HG03139 (cell line): ENCODE results near the gene MAP1LC3B2.
A peak's percentile ranks its signal among the peaks of the same experiment; 100 is the strongest.

Source experiments
- ATAC-seq: cut with Tn5 transposase; IDR thresholded peaks from one replicate; pipeline ENCODE4 v1.9.1; 2021; ENCODE audit not compliant: unreplicated experiment

Gene MAP1LC3B2

DNA sequence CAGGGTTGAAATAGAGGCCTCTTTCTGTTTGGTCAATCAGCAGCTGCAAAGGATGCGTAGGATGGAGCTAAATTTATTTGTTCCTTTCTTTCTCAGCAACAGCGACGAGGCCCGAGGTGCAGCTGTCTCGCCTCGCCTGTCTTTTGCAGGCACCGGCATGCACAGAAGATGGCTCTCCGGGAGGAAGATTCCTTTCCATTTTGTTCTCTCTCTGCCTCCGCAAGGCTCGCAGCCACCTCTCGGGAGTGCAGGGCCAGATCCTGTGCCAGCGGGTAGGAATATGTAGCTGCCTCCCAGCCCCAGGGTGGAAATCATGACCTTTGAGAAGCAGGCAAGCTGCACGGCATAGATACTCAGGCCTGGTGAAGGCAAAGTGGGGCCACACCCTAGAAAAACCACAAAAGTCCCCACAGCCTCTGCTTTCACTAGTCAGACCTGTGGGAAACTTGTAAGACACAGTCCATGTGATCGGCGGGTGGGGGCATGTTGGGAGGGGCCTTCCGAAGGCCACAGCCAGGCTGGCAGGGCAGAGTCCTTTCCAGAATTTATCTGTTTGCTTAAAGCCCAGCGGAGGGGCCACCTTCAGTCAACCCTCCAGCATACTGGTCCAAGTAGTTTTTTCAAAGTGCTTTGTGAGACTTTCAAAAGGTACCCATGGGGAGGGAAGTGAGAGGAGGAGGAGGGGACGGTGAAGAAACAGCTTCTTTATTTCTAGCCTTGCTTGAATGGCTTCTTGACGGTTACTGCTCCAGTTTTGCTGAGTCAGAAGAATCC is at the start of gene MAP1LC3B2:
MAP1LC3B2 (plus strand) TSS at position 220 of the 774 bp plus-strand sequence. CDS start 16,562 bp downstream, outside the sequence.
- peak; percentile 77 for ATAC-seq

GRCh38 chr12:116513944-116514343 is 45.2 kb upstream of the MAP1LC3B2 start:
- no peak for ATAC-seq

DNA sequence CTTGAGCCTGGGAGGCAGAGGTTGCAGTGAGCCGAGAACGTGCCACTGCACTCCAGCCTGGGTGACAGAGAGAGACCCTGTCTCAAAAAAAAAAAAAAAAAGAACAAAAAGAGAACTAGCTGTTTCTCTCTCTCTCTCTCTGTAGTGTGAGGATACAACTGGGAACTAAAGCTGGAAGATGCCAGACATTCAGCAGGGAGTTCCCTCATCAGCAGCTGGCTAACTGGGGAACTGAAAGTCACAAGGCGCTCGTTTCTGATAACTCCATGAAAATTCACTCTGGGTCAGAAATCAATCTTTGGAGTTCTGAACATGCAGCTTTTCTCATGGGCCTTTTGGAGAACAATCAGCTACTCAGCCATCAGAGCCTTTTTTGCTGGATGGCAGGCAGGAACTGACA is 43.5 kb upstream of the MAP1LC3B2 start:
- ATAC-seq = no peak

DNA sequence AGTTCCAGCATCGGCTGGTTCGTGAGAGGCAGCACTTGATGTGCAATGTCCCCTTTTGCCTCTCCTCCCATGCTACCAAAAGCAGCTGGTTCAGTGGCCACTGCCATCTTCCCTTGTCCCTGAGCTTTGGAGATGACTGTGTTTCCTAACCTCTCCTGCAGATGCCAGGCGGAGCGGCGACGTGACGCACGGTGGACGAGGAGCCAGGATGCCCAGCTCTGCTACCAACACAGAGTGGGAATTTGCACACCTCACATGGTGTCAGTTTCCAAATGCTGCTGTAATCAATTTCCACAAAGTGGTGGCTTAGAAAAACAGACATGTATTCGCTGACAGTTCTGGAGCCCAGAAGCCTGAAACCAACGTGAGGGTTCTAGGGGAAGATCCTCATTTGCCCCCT is 42.5 kb upstream of the MAP1LC3B2 start:
- ATAC-seq = no peak

DNA sequence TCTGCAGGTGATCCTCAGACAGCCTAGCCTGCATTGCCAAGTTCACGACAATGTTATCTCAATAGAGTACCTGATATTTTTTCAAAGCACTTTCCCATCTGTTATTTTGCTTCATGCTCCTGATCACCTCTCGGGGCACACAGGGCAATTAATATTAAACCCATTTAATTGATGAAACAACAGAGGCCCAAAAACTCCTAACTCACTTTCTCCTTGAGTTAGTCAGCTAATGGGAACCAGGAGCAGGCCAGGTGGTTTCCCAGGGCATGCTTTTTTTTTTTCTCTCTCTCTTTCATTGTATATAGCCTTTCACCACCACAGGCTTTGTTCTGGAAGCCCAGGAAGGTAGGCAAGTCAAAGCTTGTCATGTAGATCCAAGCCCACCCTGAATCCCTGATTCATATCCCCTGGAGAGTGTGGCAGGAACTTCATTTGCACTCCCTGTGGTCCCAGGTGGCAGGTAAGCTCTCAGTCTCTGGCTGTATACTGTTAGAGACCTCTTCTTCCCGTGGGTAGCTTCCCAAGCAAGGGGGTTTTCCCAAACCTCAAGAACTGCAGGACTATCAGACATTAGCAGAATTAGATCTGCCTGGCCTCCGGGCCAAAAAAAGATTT is 41.6 kb upstream of the MAP1LC3B2 start:
- no peak for ATAC-seq

DNA sequence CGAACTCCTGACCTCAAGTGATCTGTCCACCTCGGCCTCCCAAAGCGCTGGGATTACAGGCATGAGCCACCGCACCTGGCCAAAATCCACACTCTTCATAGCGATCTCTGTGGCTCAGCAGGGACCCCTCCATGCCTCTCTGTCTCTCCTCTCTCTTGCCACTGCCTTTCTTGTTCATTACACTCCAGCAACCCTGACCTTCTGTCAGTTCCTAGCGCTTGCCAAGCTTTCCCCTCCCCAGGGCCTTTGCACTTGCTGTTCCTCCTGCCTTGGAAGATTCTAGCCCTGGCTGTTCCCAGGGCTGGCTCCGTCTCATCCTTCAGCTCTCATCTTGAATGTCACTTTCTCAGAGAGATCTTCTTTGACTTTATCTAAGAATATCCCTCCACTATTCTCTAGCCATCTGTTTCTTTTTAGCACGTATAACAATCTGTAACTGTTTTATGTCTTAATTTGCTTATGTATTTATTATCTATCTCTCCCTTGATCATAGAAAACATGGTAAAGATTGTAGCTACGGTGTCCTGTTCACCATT is 38.9 kb upstream of the MAP1LC3B2 start:
- no peak for ATAC-seq

- ATAC-seq = no peak
Observed at GRCh38 chr12:116520801-116521471, 38.2 kb upstream of the MAP1LC3B2 start.

DNA sequence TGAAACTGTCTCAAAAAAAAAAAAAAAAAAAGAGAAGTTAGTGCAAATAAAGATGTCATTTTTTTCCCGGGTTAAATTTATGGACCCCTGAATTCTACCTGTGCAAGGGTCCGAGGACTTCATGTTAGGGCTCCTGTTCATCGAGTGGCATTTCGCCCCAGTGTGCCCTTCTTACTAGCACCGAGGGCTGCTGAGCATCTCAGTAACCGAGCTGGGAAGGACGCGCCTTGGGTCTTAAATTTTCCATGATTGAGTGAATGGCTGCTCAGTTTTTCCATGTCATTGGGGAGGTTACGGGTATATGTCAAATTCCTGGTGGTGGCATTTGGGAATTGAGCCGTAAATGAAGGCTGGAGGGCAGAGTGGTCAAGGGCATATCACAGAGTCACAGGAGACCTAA is 34.9 kb upstream of the MAP1LC3B2 start:
- no peak for ATAC-seq

- ATAC-seq = no peak
Observed at GRCh38 chr12:116524964-116525379, 34.2 kb upstream of the MAP1LC3B2 start.

- ATAC-seq = no peak
Observed at GRCh38 chr12:116525418-116526001, 33.7 kb upstream of the MAP1LC3B2 start.

- ATAC-seq = no peak
Observed at GRCh38 chr12:116528065-116528464, 31.1 kb upstream of the MAP1LC3B2 start.

GRCh38 chr12:116528498-116528897 is 30.7 kb upstream of the MAP1LC3B2 start:
- ATAC-seq = no peak

DNA sequence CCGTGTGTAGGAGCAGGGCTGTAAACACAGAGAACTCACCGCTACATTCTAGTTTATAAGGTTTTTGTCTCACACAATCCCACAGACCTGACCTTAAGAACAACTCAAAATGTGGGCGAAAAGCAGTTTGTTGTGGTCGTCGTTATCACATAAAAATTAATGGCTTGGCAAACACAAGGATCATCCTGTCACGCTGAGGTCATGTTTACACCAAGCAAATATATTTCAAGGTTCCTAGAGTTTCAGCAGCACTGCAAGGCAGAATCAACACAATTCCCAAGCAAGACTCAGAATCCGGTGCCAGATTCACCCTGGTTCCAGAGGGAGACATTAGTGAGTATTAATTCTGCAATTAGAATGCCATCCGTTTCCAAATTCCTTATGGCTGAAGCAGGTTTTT is 30.1 kb upstream of the MAP1LC3B2 start:
- ATAC-seq = no peak

DNA sequence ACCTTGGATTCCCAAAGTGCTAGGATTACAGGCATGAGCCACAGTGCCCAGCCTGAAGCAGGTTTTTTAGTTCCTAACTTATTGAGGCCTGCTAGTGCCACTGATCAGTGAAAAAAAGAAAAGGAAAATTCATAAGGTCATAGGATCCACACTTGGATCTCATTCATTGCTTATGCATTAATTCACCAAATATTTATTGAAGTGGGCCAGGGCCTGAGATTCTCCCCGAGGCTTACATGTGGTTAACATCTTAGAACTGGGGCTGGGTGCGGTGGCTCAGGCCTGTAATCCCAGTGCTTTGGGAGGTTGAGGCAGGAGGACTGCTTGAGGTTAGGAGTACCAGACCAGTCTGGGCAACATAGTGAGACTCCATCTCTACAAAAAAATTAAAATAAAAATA is 29.5 kb upstream of the MAP1LC3B2 start:
- ATAC-seq = no peak

DNA sequence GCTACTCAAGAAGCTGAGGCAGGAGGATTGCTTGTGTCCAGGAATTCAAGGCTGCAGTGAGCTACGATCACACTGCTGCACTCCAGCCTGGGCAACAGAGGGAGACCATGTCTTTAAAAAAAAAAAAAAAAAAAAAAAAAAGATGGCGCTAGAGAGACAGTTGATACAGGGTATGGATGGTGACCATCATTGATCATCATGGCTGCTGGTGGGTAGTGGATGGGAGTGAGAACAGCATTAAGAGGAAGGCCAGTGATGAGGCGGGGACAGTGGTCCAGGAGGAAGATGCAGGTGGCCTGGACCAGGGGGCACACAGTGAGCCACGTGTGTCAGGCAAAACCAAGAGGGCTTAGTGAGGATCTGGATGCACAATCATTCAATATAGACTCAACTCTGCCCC is 26.8 kb upstream of the MAP1LC3B2 start:
- ATAC-seq = no peak

DNA sequence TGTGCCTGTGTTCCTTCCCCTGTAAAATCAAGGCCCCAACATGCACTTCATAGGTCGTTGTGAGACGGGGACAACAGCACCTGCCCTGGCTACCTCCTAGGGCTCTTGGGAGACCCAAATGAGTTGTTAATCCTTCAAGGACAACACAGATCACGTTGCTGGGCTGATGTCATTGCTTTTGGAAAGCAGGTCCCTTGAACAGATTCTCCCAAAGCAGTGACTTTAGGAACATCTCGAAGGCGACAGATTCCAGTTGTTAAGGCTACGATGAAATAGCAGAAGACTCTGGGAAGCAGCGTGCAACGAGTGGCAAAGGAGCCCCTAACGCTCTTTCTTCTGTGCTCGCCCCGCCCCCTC is 26.2 kb upstream of the MAP1LC3B2 start:
- ATAC-seq = no peak

DNA sequence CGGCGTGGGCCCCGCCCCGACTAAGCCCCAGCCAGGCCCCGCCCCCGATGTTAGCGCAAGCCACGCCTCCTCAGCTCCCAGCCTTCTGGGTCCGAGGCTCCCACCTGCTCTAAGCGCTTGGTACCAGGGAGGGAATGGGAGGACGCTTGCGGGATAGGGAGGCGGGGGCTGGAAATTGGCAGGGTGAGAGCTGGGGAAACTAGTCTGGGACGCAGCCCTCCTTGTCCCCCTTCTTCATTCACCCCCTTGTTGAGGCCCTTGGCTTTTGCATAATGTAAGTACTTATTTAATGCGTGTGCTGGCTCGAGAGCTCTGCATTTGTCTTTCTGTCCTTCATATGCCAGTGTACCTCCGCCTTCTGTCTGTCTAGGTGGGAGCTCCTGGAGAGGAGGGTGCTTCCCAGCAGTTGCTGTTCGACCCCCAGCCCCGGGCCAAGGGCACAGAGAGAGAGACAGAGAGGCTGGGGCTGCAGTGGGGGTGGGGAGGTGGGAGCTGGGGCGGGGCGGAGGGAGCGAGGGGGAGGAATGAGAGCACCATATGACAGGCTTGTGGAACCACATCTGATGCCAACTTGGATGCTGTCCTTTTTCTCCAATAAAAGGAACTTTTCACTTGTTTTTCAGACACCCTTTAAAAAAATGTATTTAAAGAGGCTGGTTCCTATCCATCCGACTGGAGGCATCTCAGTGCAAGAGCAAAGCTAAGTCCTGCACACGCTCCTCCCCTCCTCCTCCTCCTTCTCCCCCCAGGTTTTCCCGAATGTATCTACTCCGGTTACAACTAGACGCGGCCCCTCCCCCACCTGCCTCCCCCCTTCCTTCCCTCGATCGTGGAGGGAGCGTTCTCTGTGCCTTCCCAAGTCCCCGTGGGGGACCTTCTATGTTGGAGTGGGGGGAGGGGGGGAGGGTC is 25.6 kb upstream of the MAP1LC3B2 start:
- ATAC-seq = peak; percentile 49

DNA sequence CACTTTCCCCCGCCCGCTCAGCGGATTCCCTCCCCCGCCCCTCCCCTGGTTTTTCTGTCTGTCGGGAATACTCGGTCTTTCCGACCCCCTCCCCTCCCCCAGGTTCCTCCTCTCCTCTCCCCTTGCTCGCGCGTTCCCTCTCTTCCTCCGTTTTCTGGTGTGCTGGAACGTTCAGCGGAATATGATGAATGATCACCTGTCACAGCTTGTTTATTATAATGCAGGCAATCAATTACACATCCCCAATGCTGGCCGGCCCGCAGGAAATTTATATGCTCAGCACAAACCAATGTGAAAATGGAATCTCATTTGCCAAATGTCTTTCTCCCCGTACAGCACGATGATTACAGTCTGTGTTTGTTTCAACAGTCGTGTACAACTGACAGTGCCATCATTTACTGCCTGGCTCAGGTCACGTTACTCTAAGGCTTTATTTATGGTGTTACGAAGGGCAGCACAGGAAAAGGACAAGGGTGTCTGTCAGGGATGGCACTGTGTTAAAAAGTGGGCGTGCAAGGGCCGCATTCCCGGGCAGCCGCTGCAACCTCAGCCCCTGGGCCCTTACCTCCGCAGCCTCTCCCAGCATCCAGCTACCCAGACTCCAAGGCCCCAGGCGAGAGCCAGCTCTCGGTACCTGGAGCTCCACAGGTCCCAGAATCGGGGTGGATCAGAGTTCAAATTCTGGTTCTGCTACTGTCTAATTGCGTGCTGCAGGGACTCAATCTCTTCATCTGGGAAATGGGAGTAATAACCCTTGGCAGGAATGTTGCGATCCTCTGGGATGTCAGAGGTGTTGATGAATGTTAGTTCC is 24.7 kb upstream of the MAP1LC3B2 start:
- ATAC-seq = no peak

DNA sequence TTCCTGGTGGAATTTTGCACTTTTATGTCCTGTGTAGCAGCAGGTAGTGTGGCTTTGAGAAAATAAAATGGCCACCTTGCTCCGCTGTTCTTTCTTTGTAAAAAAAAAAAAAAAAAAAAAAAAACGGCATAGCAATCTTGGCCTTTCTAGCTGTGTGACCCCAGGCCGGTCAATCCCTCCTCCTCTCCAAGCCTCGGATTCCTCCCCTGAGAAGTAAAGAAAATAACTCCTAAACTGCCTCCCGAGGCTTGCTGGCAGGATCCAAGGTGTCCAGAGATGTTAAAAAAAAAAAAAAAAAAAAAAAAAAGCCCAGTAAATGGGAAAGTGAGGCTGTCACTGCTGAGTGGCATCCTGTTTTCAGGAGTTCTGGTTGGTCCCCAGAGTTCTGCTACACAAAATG is 23.9 kb upstream of the MAP1LC3B2 start:
- ATAC-seq = no peak
